ENCODE measurements around the gene PLVAP. TPM values are rescaled to one million over a fixed set of nuclear protein-coding genes. Genes with fewer than 3 reads are reported as not detected.

PLVAP gene
- total and polyA plus RNA-seq, 9 of the 15 experiments (the other 6 are each of a cell fraction or from before 2014, with no cell fraction given), result 0.09 to 0.84 (median 0.51) TPM; not detected in 4

DNA sequence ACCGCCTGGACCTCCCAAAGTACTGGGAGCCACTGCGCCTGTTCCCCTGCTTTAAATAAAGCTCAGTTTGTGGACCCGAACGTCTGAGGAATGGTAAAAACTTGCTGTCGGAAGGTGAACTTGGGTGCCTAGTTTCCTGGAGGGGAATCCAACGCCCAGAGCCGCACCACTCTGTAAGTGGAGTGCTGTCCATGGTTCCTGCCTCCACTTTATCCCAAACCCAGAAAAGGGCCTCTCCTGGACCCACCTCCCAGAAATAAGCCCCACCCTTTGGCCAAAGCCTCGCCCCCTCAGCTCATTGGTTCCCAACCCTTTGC lies 44.8 kb downstream of the PLVAP start (continued):
- TF ChIP-seq, protein P1, sequence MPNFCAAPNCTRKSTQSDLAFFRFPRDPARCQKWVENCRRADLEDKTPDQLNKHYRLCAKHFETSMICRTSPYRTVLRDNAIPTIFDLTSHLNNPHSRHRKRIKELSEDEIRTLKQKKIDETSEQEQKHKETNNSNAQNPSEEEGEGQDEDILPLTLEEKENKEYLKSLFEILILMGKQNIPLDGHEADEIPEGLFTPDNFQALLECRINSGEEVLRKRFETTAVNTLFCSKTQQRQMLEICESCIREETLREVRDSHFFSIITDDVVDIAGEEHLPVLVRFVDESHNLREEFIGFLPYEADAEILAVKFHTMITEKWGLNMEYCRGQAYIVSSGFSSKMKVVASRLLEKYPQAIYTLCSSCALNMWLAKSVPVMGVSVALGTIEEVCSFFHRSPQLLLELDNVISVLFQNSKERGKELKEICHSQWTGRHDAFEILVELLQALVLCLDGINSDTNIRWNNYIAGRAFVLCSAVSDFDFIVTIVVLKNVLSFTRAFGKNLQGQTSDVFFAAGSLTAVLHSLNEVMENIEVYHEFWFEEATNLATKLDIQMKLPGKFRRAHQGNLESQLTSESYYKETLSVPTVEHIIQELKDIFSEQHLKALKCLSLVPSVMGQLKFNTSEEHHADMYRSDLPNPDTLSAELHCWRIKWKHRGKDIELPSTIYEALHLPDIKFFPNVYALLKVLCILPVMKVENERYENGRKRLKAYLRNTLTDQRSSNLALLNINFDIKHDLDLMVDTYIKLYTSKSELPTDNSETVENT (CRISPR knock-in tag; IDR thresholded peaks at IDR 0.05), result no peak
- no peak for TF ChIP-seq ZNF785 (CRISPR knock-in tag; IDR thresholded peaks at IDR 0.05)
- TF ChIP-seq, protein P2, sequence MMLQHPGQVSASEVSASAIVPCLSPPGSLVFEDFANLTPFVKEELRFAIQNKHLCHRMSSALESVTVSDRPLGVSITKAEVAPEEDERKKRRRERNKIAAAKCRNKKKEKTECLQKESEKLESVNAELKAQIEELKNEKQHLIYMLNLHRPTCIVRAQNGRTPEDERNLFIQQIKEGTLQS (IDR thresholded peaks at IDR 0.05), result no peak
- TF ChIP-seq, protein P2 (CRISPR knock-in tag; conservative IDR thresholded peaks at IDR 0.05), result 0 out of 2 replicates have a peak, but pooled peaks have one; percentile 24
- TF ChIP-seq, protein P3, sequence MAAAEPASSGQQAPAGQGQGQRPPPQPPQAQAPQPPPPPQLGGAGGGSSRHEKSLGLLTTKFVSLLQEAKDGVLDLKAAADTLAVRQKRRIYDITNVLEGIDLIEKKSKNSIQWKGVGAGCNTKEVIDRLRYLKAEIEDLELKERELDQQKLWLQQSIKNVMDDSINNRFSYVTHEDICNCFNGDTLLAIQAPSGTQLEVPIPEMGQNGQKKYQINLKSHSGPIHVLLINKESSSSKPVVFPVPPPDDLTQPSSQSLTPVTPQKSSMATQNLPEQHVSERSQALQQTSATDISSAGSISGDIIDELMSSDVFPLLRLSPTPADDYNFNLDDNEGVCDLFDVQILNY (CRISPR knock-in tag; IDR thresholded peaks at IDR 0.05), result no peak
- no peak for TF ChIP-seq PHF8 (IDR thresholded peaks at IDR 0.05; ENCODE audit: borderline replicate concordance, low read length)
- TF ChIP-seq PRMT5 (CRISPR knock-in tag; IDR thresholded peaks at IDR 0.05), result no peak
- no peak for TF ChIP-seq ZNF384 (IDR thresholded peaks at IDR 0.05; ENCODE audit: low read depth, low read length)
- TF ChIP-seq CBX1 (IDR thresholded peaks at IDR 0.05; ENCODE audit: low read depth), result no peak
- TF ChIP-seq SIX5 (IDR thresholded peaks at IDR 0.05; ENCODE audit: borderline replicate concordance in 1 of 2, insufficient read depth in 1 of 2, low read depth in 1 of 2, low read length in 2 of 2), result no peak
- TF ChIP-seq HOXB6 (CRISPR knock-in tag; IDR thresholded peaks at IDR 0.05; ENCODE audit: borderline replicate concordance), result no peak
- TF ChIP-seq, protein P4, sequence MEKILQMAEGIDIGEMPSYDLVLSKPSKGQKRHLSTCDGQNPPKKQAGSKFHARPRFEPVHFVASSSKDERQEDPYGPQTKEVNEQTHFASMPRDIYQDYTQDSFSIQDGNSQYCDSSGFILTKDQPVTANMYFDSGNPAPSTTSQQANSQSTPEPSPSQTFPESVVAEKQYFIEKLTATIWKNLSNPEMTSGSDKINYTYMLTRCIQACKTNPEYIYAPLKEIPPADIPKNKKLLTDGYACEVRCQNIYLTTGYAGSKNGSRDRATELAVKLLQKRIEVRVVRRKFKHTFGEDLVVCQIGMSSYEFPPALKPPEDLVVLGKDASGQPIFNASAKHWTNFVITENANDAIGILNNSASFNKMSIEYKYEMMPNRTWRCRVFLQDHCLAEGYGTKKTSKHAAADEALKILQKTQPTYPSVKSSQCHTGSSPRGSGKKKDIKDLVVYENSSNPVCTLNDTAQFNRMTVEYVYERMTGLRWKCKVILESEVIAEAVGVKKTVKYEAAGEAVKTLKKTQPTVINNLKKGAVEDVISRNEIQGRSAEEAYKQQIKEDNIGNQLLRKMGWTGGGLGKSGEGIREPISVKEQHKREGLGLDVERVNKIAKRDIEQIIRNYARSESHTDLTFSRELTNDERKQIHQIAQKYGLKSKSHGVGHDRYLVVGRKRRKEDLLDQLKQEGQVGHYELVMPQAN (IDR thresholded peaks at IDR 0.05; ENCODE audit: borderline replicate concordance), result no peak
- TF ChIP-seq SIRT6 (IDR thresholded peaks at IDR 0.05; ENCODE audit: low read depth, low read length), result no peak
- TF ChIP-seq NCOA4 (IDR thresholded peaks at IDR 0.05; ENCODE audit: partially characterized antibody), result no peak

All from K562 (cell line).